MM.1S (cell line): ENCODE measurements around the gene RGS7.

Source experiments
- DNase-seq: peaks from one replicate; pipeline ENCODE4 v3.0.0-alpha.2; 2015
- H2AFZ ChIP-seq: fragments of 300-600 bp; sonication (generic); 2 replicates; pipeline ENCODE4 v1.6.0; 2016; ENCODE audit warnings: antibody characterized with exemption, low read length
- H3F3A ChIP-seq: fragments of 300-600 bp; sonication (generic); 2 replicates; pipeline ENCODE4 v1.6.1; 2016; ENCODE audit warnings: mild to moderate bottlenecking, antibody characterized with exemption, low read length, moderate library complexity, mixed read lengths; ENCODE audit not compliant: insufficient read depth
- H3K27ac ChIP-seq: fragments of 300-600 bp; sonication (generic); 2 replicates; pipeline ENCODE4 v1.5.1; 2016; ENCODE audit warnings: mild to moderate bottlenecking, low read length
- H3K27me3 ChIP-seq: fragments of 300-600 bp; sonication (generic); replicated peaks from 2 replicates; pipeline ENCODE4 v1.6.0; 2016; ENCODE audit warnings: low read length; ENCODE audit not compliant: insufficient read depth
- H3K36me3 ChIP-seq: fragments of 300-600 bp; sonication (generic); replicated peaks from 2 replicates; pipeline ENCODE4 v1.6.1; 2016; ENCODE audit warnings: mild to moderate bottlenecking, low read length, mixed read lengths; ENCODE audit not compliant: insufficient read depth
- H3K4me1 ChIP-seq: fragments of 300-600 bp; sonication (generic); 2 replicates; pipeline ENCODE4 v1.6.1; 2016; ENCODE audit warnings: low read length, mixed read lengths
- H3K4me2 ChIP-seq: fragments of 300-600 bp; sonication (generic); 2 replicates; pipeline ENCODE4 v1.6.0; 2016; ENCODE audit warnings: low read depth, low read length
- H3K4me3 ChIP-seq: fragments of 300-600 bp; sonication (generic); 2 replicates; pipeline ENCODE4 v1.5.1; 2016; ENCODE audit warnings: low read length, mixed read lengths
- H3K79me2 ChIP-seq: fragments of 300-600 bp; sonication (generic); 2 replicates; pipeline ENCODE4 v1.6.1; 2016; ENCODE audit warnings: mixed run types, low read length, mixed read lengths
- H3K9ac ChIP-seq: fragments of 300-600 bp; sonication (generic); 2 replicates; pipeline ENCODE4 v1.6.1; 2016; ENCODE audit warnings: low read length, mixed read lengths
- H3K9me2 ChIP-seq: fragments of 300-600 bp; sonication (generic); replicated peaks from 2 replicates; pipeline ENCODE4 v1.6.1; 2016; ENCODE audit warnings: mild to moderate bottlenecking, low read length, mixed read lengths; ENCODE audit not compliant: insufficient read depth
- H3K9me3 ChIP-seq: fragments of 300-600 bp; sonication (generic); replicated peaks from 2 replicates; pipeline ENCODE4 v1.6.1; 2016; ENCODE audit warnings: mild to moderate bottlenecking, low read length, mixed read lengths; ENCODE audit not compliant: insufficient read depth
- H4K20me1 ChIP-seq: fragments of 300-600 bp; sonication (generic); 2 replicates; pipeline ENCODE4 v1.6.1; 2016; ENCODE audit warnings: mild to moderate bottlenecking, low read length, moderate library complexity, mixed read lengths; ENCODE audit not compliant: insufficient read depth
- CTCF ChIP-seq: fragments of 300-600 bp; sonication (generic); IDR thresholded peaks from 2 replicates; pipeline ENCODE4 v1.5.1; 2016; ENCODE audit warnings: antibody characterized with exemption, low read length, mixed read lengths
- EZH2 ChIP-seq: fragments of 300-600 bp; sonication (generic); optimal IDR thresholded peaks from 2 replicates; pipeline ENCODE3; 2017; ENCODE audit warnings: low read depth, mild to moderate bottlenecking, antibody characterized with exemption, low read length, mixed read lengths
- EZH2phosphoT487 ChIP-seq: fragments of 300-600 bp; sonication (generic); IDR thresholded peaks from 2 replicates; pipeline ENCODE4 v1.6.1; 2018; ENCODE audit warnings: antibody characterized with exemption, low read length

Gene RGS7

GRCh38 chr1:240860023-240860422 lies 497.0 kb downstream of the RGS7 start:
- Histone ChIP-seq H2AFZ (no peak overlapping the region), H3K36me3 (no peaks in the 10 kb centered on the region), H4K20me1 (no peaks in the 10 kb centered on the region), H3K79me2 (no peaks in the 10 kb centered on the region), H3K9me3 (no peaks in the 10 kb centered on the region), H3K4me3 (no peak overlapping the region), H3K4me1 (no peaks in the 10 kb centered on the region), H3K9me2 (no peaks in the 10 kb centered on the region), H3K4me2 (no peak overlapping the region), H3F3A (no peaks in the 10 kb centered on the region), H3K27me3 (no peaks in the 10 kb centered on the region), H3K9ac (no peak overlapping the region), H3K27ac (no peak overlapping the region)
- no peak for DNase-seq
- TF ChIP-seq EZH2 = no peak
- TF ChIP-seq CTCF = no peak
- TF ChIP-seq EZH2phosphoT487 = no peak

- no peaks in the 10 kb centered on the region for H3K79me2 ChIP-seq
- TF ChIP-seq EZH2 (no peak), CTCF (no peak), EZH2phosphoT487 (no peak)
- no peaks in the 10 kb centered on the region for H3K4me1 ChIP-seq
- H3K4me2 ChIP-seq = no peak overlapping the region
- H3K27ac ChIP-seq = no peak overlapping the region
- H3K9me2 ChIP-seq = no peaks in the 10 kb centered on the region
- H4K20me1 ChIP-seq = no peaks in the 10 kb centered on the region
- H3K9ac ChIP-seq = no peak overlapping the region
- no peaks in the 10 kb centered on the region for H3K9me3 ChIP-seq
- no peaks in the 10 kb centered on the region for H3F3A ChIP-seq
- H2AFZ ChIP-seq = no peak overlapping the region
- H3K4me3 ChIP-seq = no peak overlapping the region
- H3K36me3 ChIP-seq = no peaks in the 10 kb centered on the region
- no peaks in the 10 kb centered on the region for H3K27me3 ChIP-seq
- DNase-seq = no peak
These were observed 502.6 kb downstream of the RGS7 start for GRCh38 chr1:240854367-240854766.

GRCh38 chr1:240847325-240847724 lies 509.7 kb downstream of the RGS7 start:
- no peaks in the 10 kb centered on the region for H3K4me1 ChIP-seq
- no peaks in the 10 kb centered on the region for H3K9me3 ChIP-seq
- H3K79me2 ChIP-seq = no peaks in the 10 kb centered on the region
- no peak overlapping the region for H3K27ac ChIP-seq
- H3K27me3 ChIP-seq = no peaks in the 10 kb centered on the region
- H3K4me3 ChIP-seq = no peak overlapping the region
- H2AFZ ChIP-seq = no peak overlapping the region
- no peak overlapping the region for H3K9ac ChIP-seq
- H3K36me3 ChIP-seq = no peaks in the 10 kb centered on the region
- no peak overlapping the region for H3K4me2 ChIP-seq
- no peak for DNase-seq
- no peaks in the 10 kb centered on the region for H3K9me2 ChIP-seq
- no peaks in the 10 kb centered on the region for H3F3A ChIP-seq
- H4K20me1 ChIP-seq = no peaks in the 10 kb centered on the region
- no peak for TF ChIP-seq EZH2
- TF ChIP-seq EZH2phosphoT487 = no peak
- TF ChIP-seq CTCF = no peak

GRCh38 chr1:240844486-240844885 lies 512.5 kb downstream of the RGS7 start:
- DNase-seq = no peak
- Histone ChIP-seq H3K9me2 (no peaks in the 10 kb centered on the region), H3K9ac (no peak overlapping the region), H3K4me2 (no peak overlapping the region), H2AFZ (no peak overlapping the region), H3K4me3 (no peak overlapping the region), H4K20me1 (no peaks in the 10 kb centered on the region), H3K9me3 (no peaks in the 10 kb centered on the region), H3K36me3 (no peaks in the 10 kb centered on the region), H3K27ac (no peak overlapping the region), H3F3A (no peaks in the 10 kb centered on the region), H3K27me3 (no peaks in the 10 kb centered on the region), H3K79me2 (no peaks in the 10 kb centered on the region), H3K4me1 (no peaks in the 10 kb centered on the region)
- TF ChIP-seq EZH2phosphoT487 = no peak
- no peak for TF ChIP-seq CTCF
- no peak for TF ChIP-seq EZH2
